Measurements from ENCODE around the gene CCDC34.

Gene CCDC34

GRCh38 chr11:27362749-27363575, at the start of gene CCDC34:
Gene CCDC34, minus strand, starts transcription at chr11:27363215. Its CDS starts 21 bp downstream, at chr11:27363194.
- peak; percentile 70 to 83 (median 79) for DNase-seq (ENCODE audit: low read depth in 3 of 3)

- no peak for DNase-seq (ENCODE audit: low read depth in 3 of 3)
These were observed 49.2 kb upstream of the CCDC34 start for GRCh38 chr11:27412192-27412691.

DNA sequence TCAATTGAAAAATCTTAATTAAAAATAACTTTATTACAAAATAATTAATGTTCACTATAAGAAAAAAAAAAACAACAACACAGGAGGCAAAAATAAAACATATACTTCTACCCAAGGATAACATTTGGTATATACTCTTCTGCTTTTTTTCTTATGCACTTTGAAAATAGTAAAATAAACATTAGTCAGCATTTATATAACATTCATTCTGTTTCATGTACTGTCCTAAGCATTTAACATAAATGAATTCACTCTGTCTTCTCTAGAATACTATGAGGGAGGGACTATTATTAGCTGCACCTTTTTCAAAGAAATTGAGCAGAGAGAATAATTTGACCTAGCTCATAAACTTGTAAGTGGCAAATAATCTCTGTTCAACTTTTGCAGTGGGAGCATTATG, 48.3 kb upstream of the CCDC34 start:
- no peak for DNase-seq (ENCODE audit: low read depth in 3 of 3)

GRCh38 chr11:27410272-27410671, 47.3 kb upstream of the CCDC34 start:
- DNase-seq (ENCODE audit: low read depth in 3 of 3): no peak

DNA sequence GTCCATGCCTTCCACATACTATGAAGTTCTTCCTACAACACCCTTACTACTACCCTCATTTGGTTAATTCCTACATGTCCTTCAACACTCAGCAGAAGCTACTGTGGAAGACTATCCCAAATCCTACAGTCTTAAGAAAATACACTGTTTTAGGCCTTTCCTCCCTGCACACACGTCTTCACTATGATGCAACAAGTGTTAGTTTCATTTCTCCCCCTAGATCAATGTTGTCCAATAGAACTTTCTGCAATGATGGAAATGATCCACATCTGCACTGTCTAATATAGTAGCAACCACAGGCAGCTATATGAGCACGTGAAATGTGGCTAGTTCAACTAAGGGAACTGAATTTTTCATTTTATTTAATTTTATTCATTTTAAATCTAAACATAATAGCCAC, 46.7 kb upstream of the CCDC34 start:
- DNase-seq (ENCODE audit: low read depth in 3 of 3): no peak

DNA sequence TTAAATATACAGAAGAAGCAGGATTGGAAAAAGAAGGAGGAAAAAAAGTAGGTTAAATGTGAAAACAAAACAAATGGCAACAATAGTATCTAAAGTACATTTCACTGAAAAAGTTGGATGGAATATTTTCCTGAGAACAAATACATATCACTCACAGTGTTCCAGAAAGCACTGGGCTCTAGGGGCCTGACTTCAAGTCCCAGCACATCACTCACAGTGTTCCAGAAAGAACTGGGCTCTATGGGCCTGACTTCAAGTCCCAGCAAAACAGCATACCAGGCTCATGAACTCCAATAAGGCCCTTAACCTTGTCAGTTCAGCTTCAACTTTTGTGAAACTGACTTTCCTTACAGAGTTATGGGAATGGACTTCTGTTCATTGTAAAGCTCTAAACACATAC, 46.0 kb upstream of the CCDC34 start:
- DNase-seq (ENCODE audit: low read depth in 3 of 3): no peak

DNA sequence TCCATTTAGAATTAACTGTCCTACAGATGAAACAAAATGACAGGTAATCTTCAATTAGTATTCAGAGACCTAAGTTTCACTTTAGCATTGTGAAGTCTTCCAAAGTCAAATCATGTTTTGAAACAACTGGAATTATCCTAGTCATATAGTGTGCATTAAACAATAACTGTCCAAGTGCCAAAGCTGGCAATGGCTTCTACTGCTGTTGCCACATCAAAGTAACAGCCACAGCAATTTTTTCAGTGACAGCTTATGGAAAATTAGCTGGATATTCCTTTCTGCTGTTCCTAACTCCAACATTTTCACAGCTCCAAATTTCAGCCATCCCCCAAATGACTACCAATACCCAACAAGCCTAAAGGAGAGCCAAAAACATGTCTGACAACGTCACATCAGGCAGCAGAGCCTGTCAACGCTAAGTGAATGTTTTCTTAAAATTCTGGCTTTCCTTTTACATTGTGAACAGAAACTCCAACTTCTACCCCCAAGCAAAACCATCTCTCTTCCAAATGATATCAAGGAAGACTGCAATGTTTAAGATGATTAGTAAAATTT, 45.3 kb upstream of the CCDC34 start:
- no peak for DNase-seq (ENCODE audit: low read depth in 3 of 3)

DNA sequence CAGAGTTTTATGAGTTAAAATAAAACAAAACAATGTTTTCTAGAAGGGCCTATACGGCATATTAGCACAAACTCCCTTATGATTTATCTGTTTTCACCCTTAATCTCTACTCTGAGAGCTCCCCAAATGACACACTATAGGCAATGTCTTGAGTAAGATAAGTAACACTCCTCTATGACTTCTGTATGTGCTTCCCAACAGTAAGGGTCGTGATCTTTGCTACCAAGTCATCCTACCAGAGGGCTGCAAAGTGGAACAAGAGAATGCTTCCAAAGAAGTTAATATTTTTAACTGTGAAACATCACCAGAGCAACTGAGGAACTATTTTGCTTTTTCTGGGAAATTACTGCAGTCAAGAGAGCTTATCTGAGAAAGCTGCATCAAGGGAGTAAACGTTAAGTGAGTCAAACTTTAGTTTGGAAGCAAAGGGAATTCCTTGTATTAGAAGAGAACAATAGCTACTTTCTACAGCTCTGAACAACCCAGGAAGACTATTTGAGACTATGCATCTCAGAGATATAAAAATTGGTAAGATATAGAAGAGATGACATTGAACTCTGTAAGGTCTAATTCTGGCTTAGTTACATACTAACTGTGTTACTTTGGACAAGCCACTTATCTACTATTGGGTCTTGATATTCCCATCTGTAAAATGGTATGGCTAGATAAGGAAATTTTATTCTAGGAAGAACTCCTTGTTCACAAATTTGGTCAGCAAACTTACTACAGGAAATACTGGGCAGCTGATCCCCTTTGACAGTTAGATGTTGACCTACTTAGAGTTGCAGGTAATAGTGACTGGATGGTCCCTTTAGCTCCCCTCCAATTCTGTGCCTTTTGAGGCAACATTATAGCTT, 43.7 kb upstream of the CCDC34 start:
- DNase-seq (ENCODE audit: low read depth in 3 of 3): no peak

- no peak for DNase-seq (ENCODE audit: low read depth in 3 of 3)
These were observed 42.1 kb upstream of the CCDC34 start for GRCh38 chr11:27405134-27405533.

- no peak for DNase-seq (ENCODE audit: low read depth in 3 of 3)
These were observed 41.4 kb upstream of the CCDC34 start for GRCh38 chr11:27404427-27404826.

GRCh38 chr11:27403195-27403594, 40.2 kb upstream of the CCDC34 start:
- no peak for DNase-seq (ENCODE audit: low read depth in 3 of 3)

GRCh38 chr11:27402450-27402849, 39.4 kb upstream of the CCDC34 start:
- no peak for DNase-seq (ENCODE audit: low read depth in 3 of 3)

DNA sequence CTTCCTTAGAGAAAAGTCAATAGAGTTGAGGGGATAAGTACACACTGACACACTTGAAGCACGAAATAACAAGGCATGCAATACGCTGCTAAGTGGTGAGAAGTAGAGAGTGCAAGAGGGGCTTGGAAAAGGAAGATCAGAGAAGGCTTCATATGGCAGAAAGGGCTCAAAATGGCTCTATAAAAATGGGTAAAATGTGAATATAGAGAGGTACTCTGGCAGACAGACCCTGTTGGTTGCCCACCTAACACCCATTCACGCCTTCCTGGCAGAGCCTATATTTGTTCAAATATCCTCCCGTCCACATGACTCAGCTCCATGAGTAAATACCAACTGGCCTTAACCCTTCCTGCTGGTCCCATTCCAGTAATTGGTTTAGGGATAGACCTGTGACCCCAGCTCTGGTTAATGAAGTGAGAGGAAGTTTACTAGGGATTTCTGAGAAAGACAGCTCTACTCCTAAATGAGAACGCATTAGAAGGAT, 38.9 kb upstream of the CCDC34 start:
- DNase-seq (ENCODE audit: low read depth in 3 of 3): no peak

DNA sequence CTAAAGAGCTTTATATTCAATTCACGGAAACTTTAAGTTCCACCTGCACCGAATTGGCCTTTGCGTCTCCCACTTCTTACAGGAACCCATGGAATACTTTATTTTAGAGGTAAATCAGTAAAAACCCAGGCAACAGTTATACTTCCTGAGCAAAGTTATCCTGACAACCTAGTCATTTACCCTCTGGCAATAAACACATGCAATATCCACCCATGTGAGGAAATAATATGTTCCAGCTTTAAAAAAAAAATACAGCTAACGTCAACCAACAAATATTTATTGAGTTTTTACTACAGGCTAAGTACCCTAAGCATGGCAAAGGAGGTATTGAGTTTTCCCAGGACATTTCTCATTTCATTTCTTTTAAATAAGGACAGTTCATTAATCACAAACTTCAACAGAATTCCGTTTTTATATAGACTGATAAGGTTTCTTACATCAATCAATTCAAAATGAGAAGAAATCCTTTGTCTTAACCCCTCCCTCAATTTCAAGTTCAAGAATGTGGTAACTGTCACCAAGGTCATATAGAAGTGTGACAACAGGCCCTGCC, 38.3 kb upstream of the CCDC34 start:
- DNase-seq (ENCODE audit: low read depth in 3 of 3): no peak

DNA sequence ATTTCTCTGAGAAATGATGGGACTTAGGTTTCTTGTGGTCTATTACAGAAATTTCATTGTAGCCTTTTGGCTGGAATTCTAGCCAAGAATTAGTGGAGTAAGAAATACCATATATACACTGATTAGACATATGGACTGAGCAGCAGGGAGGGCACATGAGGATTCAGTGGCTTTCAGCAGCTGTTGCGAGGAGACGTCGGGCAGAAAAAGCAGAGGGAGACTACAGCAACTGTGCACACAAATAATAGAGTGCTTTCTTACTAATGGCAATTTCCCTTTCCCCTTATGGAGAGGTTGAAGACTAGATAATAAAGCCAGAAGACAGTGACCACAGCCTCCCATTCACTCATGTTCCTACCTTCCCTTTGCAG, 35.4 kb upstream of the CCDC34 start:
- no peak for DNase-seq (ENCODE audit: low read depth in 3 of 3)

DNA sequence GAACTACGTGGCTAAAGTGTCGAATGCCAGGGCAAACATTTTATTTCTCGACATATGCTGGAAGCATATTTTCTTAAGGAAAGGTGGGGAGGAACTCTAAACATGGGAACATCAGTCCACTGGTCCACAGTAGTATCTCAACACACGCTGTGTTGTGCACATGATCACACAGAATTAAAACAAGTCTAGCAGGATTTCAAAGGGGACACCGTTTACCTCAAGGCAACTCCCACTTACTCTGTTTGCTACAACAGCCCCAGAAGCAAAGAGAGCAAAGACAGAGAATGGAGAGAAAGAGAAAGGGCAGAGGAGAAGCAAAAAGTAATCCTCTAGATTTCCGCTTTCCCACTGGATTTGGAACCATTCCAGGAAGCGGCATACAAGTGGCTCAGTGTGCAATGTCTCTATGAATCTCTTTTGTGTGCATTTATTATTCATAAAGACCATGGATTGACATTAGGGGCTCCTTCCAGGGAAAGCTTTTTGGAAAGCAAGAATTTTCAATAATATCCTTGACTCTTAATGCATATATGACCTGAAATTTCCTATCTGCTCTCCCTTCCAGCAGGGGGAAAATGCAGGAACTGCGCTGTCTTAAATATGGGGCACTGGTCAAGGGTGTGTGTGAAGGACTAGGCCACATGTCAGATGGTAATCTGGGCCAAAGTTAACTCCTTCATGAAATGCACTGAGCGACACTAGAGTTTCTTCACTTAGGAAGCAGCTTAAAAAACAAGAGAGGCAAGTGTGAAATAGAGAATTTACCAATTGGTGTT, 34.8 kb upstream of the CCDC34 start:
- no peak for DNase-seq (ENCODE audit: low read depth in 3 of 3)

DNA sequence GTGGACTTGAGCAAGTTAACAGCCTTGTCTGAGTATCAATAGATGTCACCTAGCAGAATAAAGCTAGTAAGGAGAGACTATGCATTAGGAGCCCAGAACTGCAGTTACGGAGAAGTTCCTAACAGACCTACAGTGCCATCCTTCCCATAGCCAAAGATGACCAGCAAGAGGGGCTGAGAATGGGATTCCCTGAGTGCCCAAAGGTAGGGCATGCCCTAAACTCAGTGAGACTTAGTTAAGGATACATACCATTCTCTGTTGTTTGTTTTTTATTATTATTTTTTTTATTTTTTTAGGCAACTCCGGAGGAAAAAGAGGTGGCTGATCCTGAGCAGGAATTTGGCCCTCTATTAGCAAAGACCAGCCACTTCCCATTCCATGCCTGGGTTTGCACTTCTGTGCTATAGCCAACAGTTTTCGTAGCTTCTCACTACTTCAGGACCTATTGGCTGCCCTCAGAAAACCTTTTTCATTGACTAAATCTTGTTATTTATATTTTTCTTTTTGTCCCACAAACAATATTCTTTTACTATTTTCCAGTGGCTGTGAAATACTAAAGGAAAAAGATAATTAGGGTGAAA, 33.3 kb upstream of the CCDC34 start:
- no peak for DNase-seq (ENCODE audit: low read depth in 3 of 3)

DNA sequence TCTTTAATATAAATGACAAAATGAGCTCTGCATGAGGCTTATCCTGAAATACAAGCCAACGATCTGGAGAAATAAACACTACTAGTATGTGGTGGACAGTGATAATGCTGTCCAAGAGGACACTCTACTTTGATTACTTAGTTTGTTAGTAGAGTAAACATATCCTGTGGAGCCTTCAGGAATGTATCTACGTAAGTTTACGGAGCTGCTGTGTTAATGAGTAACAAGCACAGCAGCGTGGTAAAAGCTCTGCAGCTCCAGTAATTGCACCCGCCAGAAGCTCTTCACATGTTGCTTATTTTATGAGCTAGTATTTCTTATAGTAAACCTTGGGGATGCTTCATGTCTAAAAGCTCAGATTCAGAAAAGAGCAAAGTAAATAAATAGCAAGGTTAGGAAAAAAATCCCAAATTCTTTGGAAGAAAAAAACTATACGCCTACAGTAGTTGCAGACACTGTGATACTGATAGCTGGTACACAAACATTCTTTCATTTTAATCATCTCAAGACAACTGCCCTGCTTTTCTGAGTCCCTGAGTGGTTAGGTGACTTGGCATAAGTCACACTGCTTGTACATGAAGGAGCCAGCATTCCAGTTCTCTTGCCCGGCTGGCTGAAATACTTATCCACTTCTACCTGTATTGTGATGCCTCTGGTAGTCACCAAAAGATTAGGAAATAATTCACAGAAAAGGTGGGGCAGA, 32.7 kb upstream of the CCDC34 start:
- DNase-seq (ENCODE audit: low read depth in 3 of 3): no peak

- DNase-seq (ENCODE audit: low read depth in 3 of 3): no peak
These were observed 31.8 kb upstream of the CCDC34 start for GRCh38 chr11:27394781-27395228.

Data from stimulated activated CD4-positive, alpha-beta T cell treated with anti-CD3 and anti-CD28 coated beads, TNF-alpha, amount 100 ng/mL, for 48 hours (primary cell).